ENCODE data around the gene RMND1.

DNA sequence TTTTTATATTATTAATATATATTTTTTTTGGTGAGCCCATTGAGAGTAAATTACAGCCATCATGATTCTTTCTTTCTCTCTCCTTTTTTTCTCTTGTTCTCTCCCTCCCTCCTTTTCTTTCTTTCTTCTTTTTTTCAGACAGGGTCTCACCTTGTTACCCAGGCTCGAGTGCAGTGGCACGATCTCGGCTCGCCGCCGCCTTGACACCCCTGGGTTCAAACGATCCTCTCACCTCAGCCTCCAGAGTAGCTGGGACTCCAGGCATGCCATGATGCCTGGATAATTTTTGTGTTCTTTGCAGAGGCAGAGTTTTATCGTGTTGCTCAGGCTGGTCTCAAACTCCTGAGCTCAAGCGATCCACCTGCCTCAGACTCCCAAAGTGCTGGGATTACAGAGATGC is 43.5 kb upstream of the RMND1 start:
- TF ChIP-seq FOXA1 (IDR thresholded peaks at IDR 0.05) (no peak), SUZ12 (IDR thresholded peaks at IDR 0.05) (no peak), ARNT (IDR thresholded peaks at IDR 0.05) (no peak), ZNF384 (IDR thresholded peaks at IDR 0.05) (no peak)
